COLO829 (cell line): ENCODE data around the gene NOB1.

Source experiments
- DNase-seq: peaks from one replicate; pipeline ENCODE4 v3.0.0; 2012; ENCODE audit warnings: low spot score

Gene NOB1

DNA sequence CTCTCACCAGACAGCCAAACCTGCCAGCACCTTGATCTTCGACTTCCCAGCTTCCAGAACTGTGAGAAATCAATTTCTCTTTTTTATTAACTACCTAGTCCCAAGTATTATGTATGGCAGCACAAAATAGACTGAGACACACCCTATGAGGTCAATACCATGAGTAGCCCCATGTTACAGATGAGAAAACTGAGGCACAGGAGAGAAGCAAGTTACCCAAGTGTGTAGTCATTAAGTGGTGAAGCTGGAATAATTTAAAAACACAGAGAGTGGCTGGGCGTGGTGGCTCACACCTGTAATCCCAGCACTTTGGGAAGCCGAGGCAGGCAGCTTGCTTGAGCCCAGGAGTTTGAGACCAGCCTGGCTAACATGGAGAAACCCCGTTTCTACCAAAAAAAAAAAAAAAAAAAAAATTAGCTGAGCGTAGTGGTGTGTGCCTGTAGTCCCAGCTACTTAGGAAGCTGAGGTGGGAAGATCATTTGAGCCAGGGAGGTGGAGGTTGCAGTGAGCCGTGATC, 33.2 kb downstream of the NOB1 start:
- DNase-seq, result no peak

DNA sequence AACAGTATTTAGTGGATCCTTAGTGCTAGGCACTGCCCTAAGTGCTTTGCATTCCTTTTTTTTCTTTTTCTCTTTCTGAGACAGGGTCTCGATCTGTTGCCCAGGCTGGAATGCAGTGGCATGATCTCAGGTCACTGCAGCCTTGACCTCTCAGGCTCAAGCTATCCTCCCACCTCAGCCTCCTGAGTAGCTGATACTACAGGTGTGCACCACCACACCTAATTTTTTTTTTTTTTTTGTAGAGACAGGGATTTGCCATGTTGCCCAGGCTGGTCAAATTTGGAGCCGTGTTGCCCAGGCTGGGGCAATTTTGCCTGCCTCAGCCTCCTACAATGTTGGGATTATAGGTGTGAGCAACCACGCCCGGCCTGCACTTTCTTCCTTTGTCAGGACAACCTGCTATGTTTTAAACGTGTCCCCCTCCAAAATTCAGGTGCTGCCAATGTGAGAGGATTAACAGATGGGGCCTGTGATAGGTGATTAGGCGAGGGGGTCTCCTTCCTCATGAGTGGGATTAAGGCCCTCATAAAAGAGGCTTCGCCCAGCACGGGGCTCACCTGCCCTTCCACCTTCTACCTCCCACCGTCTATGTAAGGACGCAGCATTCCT, 33.8 kb downstream of the NOB1 start:
- DNase-seq, result no peak

DNA sequence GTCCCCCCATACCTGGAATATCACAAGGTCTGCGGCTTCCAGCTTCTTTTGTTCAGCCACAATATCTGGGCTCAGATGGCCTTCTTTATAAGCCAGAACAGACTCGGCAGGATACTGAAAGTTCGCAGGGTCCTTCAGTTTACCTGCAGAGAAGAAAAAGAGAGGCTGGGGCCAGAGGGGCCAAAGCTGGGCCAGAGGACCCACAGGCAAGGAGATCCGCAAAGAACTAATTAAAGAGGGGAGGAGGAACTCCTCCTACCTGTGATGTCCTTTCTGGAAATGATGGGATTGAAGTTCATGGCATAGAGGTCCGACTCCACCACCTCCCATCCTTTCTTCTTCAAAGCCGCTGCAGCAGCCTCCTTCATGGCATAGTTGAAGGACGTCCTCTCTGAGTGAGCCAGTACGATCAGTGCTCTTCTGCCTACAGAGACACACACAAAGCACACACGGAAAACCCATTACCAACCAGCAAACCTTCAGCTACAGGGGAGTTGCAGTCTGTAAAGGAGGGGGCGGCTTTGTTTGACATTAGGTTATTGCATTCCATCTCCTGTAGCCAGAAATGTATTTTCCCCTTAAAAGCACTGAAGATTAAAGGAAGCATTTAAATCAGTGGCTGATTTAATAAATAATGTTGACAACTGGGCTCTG, 36.5 kb downstream of the NOB1 start:
- no peak for DNase-seq

DNA sequence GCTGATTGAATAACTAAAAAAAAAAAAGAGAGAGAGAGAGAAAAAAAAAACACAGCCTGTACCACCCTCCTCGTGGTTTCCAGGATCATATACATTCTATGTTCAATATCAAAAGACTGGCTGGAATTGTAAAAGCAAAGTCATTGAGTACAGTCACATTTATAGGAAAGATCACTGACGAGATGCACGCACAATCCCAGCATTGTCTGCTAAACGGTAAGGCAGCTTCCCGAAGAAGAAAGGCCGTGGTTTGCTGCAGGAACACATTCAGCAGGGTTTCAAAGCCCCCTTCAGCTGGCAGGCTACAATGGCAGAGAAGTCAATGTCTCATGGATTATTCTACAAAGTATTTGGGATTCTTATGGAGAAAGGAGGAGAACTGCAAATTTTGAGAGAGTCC, 37.7 kb downstream of the NOB1 start:
- peak; percentile 59 for DNase-seq

DNA sequence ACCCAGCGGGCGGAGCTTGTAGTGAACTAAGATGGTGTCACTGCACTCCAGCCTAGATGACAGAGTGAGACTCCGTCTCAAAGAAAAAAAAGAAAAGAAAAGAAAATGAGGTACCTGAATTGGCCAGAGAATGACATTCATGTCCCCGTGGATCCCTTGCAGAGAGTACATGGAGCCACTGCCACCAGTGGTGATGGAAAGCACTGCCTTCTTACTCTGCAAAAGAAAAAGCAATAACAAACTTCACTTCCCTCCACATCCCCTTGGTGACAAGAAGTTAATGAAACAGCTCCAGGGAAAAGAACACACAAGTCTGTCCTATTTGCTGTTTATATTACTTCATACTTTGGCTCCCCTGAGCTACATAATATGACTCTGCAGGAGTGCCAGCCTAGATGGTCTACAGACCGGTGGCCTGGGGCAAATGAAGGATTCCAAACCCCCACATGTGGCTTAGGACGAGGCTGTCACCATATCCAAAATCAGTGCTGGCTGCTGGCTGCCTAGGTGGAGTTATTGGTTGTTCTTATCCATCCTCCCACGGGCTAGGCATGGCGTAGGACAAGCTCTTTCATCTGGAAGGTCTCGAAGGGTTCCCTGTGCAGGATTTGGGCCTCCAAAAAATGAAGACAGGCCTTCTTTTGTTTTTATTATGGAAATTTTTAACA, 41.7 kb downstream of the NOB1 start:
- no peak for DNase-seq

DNA sequence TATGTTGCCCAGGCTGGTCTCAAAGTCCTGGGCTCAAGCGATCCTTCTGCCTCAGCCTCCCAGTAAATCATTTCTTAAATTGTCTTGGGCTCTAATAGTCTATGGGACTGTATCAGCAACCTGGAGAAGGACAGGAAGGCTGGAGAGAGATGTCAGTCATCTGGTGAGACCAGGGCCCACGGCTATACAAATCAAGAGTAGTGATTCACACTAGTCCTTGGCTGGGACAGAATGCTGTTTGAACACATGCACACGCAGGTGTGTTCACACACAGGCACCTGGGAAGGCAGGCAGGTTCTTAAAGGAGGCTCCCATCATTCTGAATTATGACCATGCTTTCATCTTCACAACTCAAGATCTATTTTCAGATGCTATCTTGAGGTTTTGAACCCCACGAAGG, 42.4 kb downstream of the NOB1 start:
- no peak for DNase-seq

DNA sequence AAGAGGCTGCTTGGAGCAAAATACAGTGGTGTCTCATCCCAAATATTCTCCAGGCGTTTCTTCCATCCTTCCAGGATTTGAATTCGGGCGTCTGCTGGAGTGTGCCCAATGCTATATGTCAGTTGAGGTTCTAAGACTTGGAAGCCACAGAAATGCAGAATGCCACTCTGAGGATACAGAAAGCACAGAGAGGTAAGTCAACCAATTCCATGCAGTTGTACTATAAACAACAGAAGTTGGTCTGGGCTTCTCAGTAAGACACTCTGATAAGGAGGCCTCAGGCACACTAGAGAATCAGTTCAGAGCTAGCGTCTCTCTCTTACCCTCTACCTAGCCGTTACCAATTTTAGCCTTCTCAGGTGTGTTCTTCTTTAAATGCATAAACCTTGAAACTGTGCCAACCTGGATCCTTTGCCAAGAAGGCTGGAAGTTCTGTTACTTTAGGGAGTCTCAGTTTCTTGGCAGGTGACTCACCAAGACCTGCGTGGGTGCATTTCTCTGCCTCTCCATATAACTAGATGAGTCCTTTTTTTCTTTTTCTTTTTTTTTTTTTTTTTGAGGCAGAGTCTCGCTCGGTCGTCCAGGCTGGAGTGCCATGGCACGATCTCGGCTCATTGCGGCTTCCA, 43.5 kb downstream of the NOB1 start:
- DNase-seq, result no peak

DNA sequence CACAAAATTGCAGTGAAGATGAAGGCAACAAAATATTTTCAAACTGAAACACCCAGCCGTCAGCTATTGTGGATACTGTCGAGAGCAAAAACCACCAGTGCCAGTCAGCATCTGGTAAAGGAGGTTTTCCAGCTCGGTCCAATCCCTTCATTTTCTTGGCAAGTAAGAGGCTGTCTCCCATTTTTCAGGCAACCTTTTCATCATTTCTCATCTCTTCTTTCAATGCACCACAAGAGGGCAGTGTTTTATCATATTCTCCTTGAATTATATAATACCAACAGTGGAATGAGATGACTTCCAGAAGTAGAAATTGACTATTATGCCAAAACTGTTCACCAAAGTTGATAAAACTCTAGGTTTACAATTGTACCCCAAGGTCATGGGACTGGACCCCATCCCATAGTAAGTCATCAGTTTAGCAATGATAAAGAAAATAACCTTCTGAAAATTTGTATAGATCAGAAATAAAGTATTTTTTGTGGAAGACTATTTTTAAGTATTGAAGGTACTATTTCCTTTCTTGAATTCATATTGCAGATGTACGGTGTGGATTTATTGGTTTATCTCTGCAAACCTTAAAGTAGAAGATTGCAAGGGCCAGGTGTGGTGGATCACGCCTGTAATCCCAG, 45.2 kb downstream of the NOB1 start:
- DNase-seq, result peak; percentile 58

DNA sequence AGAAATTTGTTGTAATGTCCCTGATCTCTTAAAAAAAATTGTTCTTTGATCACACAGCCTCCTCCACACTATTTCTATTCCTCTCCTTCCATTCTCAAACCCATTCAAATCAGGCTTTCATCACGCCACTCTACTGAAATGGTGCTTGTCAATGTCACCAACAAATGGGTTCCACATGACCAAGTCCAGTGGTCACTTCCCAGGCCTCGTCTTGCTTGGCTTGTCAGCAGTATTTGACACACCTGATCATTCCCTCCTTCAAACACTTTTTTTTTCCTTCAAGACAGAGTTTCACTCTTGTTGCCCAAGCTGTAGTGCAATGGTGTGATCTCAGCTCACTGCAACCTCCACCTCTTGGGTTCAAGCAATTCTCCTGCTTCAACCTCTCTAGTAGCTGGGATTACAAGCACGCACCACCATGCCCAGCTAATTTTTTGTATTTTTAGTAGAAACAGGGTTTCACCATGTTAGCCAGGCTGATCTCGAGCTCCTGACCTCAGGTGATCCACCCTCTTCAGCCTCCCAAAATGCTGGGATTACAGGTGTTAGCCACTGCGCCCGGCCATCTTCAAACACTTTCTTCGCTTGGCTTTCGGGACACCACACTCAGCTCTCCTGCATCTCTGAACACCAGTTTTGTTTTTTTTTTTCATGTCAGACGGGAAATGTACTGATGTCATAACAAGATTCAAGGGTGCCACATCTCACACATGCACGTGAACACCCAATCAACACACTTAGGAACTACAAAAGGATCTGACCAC, 46.6 kb downstream of the NOB1 start:
- no peak for DNase-seq

DNA sequence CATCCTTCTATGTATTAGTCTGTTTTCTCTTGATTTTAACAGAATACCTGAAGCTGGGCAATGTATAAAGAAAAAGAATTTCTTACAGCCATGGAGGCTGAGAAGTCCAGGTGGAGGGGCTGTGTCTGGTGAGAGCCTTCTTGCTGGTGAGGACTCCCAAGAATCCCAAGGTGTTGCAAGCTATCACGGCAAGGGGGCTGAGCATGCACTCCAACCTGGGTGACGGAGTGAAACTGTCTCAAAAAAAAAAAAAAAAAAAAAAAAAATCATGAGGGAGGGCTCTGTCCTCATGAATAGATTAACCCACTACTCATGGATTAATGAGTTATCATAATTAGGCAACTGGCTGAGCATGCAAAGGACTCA, 47.8 kb downstream of the NOB1 start:
- DNase-seq, result no peak

DNA sequence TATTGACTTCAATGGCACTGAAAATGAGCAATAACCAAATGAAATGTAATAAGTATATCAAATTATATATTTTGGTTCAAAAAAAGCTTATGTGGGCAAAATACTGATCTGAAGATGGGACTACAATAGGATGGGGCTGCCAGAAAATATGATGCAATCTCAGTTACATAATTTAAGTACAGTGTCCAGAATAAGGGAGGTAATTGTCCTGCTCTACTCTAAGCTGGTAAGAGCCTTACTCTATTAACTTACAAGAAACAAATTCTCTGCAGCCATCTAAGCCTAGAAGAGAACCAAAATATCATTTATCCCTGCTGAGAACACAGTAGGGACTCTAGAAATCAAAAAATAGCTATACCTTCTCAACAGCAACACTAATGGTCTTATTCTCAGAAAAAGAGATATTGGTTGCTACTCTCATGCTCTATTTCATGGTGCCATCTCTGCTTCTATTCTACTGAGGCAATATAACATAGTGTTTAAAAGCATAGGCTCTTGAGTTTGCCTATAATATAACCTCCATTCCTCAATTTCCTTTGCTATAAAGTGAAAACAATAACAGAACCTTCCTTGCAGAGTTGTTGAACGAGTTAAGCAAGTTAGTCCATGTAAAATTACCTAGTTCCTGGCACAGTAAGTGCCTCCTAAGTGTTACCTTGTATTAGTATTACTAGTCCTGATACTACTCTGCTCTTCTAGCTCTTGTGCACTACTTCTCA, 48.3 kb downstream of the NOB1 start:
- no peak for DNase-seq

DNA sequence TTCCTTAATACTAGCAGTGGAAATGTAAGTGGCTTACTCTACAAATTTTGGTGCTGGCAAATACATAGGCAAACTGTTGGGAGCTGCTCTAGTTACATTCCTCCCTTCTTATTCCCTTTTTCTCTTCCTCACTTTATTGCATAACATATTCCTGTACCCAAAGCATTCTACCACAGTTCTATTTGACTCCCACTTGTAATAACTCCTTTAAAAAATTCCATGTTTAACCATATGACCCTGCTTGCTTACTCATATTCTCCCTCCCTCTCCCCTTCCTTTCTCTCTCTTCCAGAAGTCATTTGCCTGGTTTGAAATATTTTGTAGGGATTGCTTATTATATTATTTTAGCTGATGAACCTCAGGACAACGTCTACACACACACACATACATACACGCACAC, 51.1 kb downstream of the NOB1 start:
- DNase-seq, result no peak

DNA sequence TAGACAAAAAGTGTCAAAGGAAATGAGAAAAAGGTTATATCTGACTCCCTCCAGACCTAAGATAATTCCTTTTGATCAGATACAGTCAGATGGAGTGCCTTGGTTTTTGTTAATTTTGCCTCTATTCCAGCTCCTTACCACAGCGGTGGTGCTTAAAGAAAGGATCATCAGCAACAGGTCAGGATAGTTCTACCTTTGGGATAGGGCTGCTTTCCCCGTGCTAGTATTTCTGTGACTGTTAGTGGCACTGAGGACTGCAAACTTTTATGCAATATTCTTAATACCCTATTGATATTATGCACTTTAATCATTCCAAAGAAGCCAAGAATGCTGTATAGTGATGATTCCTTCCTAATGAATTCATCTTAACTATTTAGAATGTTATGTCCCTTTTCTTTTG, 52.9 kb downstream of the NOB1 start:
- no peak for DNase-seq

DNA sequence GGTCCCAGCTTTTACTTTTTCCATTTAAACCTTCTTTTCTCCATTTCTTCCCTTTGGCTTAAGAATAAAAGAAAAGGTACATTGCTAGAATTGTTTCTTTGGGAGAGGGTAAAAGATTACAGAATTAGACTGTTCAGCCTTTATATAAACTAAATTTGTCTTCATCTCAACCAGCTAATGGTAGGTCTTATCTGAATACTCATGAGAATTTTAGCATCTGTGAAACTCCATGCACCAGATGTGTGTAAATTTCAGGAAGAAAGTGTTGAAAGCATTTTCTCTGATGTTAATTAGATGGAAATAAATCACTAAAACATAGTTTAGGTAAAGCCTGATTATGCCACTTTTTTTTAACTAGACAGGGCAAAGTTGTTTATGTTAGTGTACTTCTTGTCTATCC, 53.3 kb downstream of the NOB1 start:
- no peak for DNase-seq

DNA sequence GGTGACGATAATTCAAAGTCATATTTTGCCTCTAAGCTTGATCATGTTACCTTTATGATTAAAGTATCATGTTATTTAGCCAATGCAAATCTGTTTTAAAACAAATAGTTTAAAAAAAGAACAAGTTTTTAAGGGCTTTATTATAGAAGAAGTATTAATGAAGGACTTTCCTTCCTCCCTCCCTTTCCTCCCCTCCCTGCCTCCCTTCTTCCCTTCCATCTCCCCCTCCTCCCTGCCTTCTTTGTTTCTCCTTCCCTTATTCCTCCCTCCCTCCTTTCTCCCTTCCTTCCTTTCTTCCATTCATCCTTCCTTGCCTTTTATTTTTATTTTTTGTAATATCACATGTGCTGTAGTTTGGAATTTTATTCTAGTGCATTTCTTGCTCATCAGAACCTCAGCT, 54.8 kb downstream of the NOB1 start:
- DNase-seq, result no peak

DNA sequence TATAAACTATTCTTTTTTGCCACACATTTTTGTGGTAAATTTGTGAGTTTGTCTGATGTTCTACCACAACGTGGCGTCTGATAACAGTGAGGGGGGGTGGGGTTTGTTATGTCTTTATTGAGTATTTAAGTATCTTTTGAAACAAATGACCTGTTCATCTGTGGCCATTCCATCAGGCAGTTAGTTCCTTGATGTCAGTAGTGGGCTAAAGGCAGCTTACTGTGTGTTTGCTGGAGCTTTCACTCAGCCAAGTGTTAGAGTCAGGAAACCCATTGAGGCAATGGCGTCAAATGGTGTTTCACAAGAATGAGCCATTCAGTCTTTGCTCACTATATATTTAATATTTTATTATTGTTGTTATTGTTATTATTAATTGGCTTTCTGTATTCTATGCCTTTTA, 56.3 kb downstream of the NOB1 start:
- DNase-seq, result no peak

DNA sequence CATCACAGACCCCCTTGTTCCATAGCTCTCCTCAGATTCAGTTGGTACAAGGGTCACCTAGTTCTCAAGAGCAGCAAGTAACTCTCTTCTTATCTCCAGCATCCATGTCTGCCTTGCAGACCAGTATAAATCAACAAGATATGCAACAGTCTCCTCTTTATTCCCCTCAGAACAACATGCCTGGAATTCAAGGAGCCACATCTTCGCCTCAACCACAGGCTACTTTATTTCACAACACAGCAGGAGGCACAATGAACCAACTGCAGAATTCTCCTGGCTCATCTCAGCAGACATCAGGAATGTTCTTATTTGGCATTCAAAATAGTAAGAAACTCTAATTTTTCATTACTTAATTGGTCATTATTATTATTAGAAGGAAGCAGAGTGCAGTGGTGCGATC, 60.8 kb downstream of the NOB1 start:
- DNase-seq, result no peak

DNA sequence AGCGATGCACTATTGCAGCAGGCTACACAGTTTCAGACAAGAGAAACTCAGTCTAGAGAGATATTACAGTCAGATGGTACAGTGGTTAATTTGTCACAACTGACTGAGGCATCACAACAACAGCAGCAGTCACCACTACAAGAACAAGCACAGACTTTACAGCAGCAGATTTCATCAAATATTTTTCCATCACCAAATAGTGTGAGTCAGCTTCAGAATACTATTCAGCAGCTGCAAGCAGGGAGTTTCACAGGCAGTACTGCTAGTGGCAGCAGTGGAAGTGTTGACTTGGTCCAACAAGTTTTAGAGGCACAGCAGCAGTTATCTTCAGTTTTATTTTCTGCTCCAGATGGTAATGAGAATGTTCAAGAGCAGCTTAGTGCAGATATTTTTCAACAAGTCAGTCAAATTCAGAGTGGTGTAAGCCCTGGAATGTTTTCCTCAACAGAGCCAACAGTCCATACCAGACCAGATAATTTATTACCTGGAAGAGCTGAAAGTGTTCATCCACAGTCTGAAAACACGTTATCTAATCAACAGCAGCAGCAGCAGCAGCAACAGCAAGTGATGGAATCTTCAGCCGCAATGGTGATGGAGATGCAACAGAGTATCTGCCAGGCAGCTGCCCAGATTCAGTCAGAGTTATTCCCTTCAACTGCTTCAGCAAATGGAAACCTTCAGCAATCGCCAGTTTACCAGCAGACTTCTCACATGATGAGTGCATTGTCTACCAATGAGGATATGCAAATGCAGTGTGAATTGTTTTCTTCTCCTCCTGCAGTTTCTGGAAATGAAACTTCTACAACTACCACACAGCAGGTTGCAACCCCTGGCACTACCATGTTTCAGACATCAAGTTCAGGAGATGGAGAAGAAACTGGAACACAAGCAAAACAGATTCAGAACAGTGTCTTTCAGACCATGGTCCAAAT, 62.5 kb downstream of the NOB1 start:
- DNase-seq, result no peak
